Neutrophil (primary cell): ENCODE data around the gene MAGEB3.
"Not testable (repeated sequence)": the region's sequence is repeated elsewhere in the genome, so short reads cannot be mapped to it uniquely, and the experiment has no call there.

Experiments
- H3K27ac ChIP-seq: fragments of 200-600 bp; sonication (generic); 2 replicates; pipeline ENCODE4 v1.5.1; 2016; ENCODE audit warnings: mild to moderate bottlenecking, moderate library complexity
- H3K27me3 ChIP-seq: fragments of 200-600 bp; sonication (generic); 2 replicates; pipeline ENCODE4 v1.6.0; 2016; ENCODE audit warnings: mild to moderate bottlenecking
- H3K36me3 ChIP-seq: fragments of 200-600 bp; sonication (generic); 2 replicates; pipeline ENCODE4 v1.5.1; 2017
- H3K4me1 ChIP-seq, 2 experiments: fragments of 200-600 bp in 1 of 2; sonication (generic) in 1 of 2; 1 replicate in 1 of 2; 2 replicates in 1 of 2; pipeline versions ENCODE4 v1.5.1 to v1.6.1; 2013 to 2016; ENCODE audit warnings: low read depth in 1 of 2, low read length in 1 of 2, mild to moderate bottlenecking in 1 of 2, moderate library complexity in 1 of 2; ENCODE audit not compliant: control insufficient read depth in 1 of 2, insufficient read depth in 1 of 2
- H3K4me3 ChIP-seq, 2 experiments: fragments of 200-600 bp in 1 of 2; sonication (generic) in 1 of 2; 1 replicate in 1 of 2; 2 replicates in 1 of 2; pipeline ENCODE4 v1.5.1; 2013 to 2016; ENCODE audit warnings: low read depth in 1 of 2, low read length in 1 of 2, mild to moderate bottlenecking in 1 of 2, moderate library complexity in 1 of 2
- H3K9me3 ChIP-seq: fragments of 200-600 bp; sonication (generic); 2 replicates; pipeline ENCODE4 v1.5.1; 2016
- CTCF ChIP-seq: fragments of 200-600 bp; sonication (generic); IDR thresholded peaks from 2 replicates; pipeline ENCODE4 v1.5.1; 2016; ENCODE audit warnings: antibody characterized with exemption

Gene MAGEB3

GRCh38 chrX:30230395-30230794 lies at the start of gene MAGEB3:
MAGEB3 (plus strand) TSS chrX:30230657; CDS start chrX:30235925, 5,268 bp downstream.
- no peaks in the 10 kb centered on the region for H3K4me1 ChIP-seq
- no peaks in the 10 kb centered on the region for H3K9me3 ChIP-seq
- H3K27ac ChIP-seq: no peak within 1 kb of the TSS
- H3K36me3 ChIP-seq: no peaks in the 10 kb centered on the region
- TF ChIP-seq CTCF: no peak
- no peak within 1 kb of the TSS for H3K4me3 ChIP-seq
- no peaks in the 10 kb centered on the region for H3K27me3 ChIP-seq

GRCh38 chrX:30181353-30181752 lies 49.1 kb upstream of the MAGEB3 start:
- no peaks in the 10 kb centered on the region for H3K4me1 ChIP-seq
- no peak overlapping the region for H3K4me3 ChIP-seq
- no peak overlapping the region for H3K27ac ChIP-seq
- no peak for TF ChIP-seq CTCF
- no peaks in the 10 kb centered on the region for H3K9me3 ChIP-seq
- no peaks in the 10 kb centered on the region for H3K27me3 ChIP-seq
- no peaks in the 10 kb centered on the region for H3K36me3 ChIP-seq

DNA sequence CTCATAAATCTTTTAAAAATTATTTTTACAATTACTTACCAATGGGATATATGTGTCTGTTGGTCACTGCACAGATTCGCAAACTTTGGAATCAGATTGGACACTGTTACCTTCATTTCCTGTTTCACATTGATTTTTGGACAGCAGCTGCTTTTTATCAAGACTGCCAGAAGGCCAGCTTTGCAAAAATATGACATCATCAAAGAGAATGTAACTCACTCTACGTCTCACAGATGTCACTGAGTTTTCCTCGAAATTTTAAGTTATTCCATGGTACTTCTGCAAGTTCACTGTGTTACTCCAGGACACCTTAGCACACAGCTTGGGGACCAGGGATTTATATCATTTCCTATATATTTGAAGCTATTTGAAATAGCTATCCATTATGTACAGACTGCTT lies 46.9 kb upstream of the MAGEB3 start:
- no peaks in the 10 kb centered on the region for H3K27me3 ChIP-seq
- no peak overlapping the region for H3K27ac ChIP-seq
- no peaks in the 10 kb centered on the region for H3K36me3 ChIP-seq
- H3K4me1 ChIP-seq: no peaks in the 10 kb centered on the region
- no peak overlapping the region for H3K4me3 ChIP-seq
- no peak for TF ChIP-seq CTCF
- H3K9me3 ChIP-seq: no peaks in the 10 kb centered on the region

DNA sequence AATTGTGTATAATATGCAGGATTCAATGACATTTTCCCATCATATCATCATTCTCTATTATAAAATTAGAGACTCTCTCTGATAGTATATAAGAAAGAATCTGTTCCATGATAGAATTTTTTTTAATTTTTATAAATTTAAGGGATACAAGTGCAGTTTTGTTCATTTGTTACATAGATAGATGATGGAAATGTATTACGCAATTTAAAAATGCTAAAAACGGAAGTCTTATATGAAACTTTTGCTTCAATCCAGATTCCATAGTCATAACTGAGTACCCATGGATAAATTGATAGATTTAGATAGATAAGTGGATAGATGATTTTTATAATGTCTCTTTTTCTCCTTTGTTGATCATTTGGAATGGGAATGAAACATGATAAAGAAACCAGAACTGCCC lies 40.0 kb upstream of the MAGEB3 start:
- TF ChIP-seq CTCF: no peak
- no peaks in the 10 kb centered on the region for H3K36me3 ChIP-seq

GRCh38 chrX:30193910-30194309 lies 36.5 kb upstream of the MAGEB3 start:
- H3K9me3 ChIP-seq, H3K36me3 ChIP-seq, H3K4me3 ChIP-seq, H3K27me3 ChIP-seq, H3K27ac ChIP-seq, H3K4me1 ChIP-seq: not testable (repeated sequence)

More for the DNA sequence above, 40.0 kb upstream of the MAGEB3 start:
- Histone ChIP-seq H3K4me1 (no peaks in the 10 kb centered on the region), H3K9me3 (no peaks in the 10 kb centered on the region), H3K27ac (no peak overlapping the region), H3K27me3 (no peaks in the 10 kb centered on the region), H3K4me3 (no peak overlapping the region)

- Histone ChIP-seq H3K4me1 (no peaks in the 10 kb centered on the region), H3K4me3 (no peak overlapping the region), H3K9me3 (no peaks in the 10 kb centered on the region), H3K36me3 (no peaks in the 10 kb centered on the region), H3K27me3 (no peaks in the 10 kb centered on the region), H3K27ac (no peak overlapping the region)
- no peak for TF ChIP-seq CTCF
Measured at GRCh38 chrX:30196322-30196721, 34.1 kb upstream of the MAGEB3 start.
